Measurements from ENCODE around the gene CLVS2.

Gene CLVS2, protein sequence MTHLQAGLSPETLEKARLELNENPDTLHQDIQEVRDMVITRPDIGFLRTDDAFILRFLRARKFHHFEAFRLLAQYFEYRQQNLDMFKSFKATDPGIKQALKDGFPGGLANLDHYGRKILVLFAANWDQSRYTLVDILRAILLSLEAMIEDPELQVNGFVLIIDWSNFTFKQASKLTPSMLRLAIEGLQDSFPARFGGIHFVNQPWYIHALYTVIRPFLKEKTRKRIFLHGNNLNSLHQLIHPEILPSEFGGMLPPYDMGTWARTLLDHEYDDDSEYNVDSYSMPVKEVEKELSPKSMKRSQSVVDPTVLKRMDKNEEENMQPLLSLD

DNA sequence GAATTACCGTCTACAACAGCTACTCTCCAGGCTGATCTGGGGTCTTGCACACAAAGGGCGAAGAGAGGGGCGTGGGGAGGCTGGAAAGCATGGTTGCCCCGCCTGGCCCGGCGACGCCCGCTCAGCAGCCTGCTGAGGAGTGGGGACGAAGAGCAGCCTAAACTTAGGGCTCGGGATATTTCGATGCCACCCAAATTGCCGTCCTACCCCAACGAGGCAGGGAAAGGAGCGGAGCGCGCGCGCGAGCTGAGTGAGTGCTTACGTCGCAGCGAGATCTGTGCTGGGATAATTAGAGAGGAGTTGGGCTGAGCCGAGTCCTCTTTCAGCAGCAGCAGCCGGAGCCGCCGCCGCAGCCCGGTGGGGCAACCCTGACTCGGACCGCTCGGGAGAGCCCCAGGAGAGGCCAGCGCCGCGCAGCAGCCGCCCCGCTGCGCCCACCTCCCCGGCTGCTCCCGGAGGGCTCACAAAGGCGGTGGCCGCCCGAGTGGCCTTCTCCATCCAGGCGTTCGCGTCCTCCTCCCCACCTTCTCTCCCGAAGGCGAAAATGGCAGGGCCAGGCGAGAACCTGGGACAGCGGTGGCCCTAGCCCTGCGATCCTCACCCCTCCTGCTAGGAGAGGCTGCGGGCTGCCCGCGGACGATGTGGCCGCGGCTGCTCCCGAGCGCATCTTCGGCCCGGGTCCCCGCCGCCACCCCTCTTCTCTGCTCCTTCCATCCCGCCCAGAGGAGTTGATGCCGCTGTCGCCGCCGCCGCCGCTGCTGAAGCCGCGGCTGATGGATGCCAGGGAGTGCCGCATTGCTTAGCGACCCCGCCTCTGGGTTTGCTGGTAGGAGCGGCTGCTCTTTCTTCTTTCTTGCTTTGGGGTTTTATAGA lies at the start of gene CLVS2:
Gene CLVS2 (plus strand): TSS at position 315 of the 873 bp plus-strand sequence. CDS start 1,543 bp downstream, outside the sequence.
- Histone ChIP-seq H3K9me3 (ENCODE audit: control insufficient read depth, low read depth, low read length) (no peaks in the 10 kb centered on the region), H3K36me3 (ENCODE audit: control insufficient read depth, low read depth, low read length) (no peaks in the 10 kb centered on the region), H3K27me3 (ENCODE audit: control insufficient read depth, insufficient read depth, low read length) (peaks cover 43% of the 10 kb centered on the region), H3K9ac (ENCODE audit: low read length) (peak within 1 kb of the TSS; percentile 53), H3K27ac (ENCODE audit: low read length) (no peak within 1 kb of the TSS), H3K4me3 (ENCODE audit: low read length) (peak within 1 kb of the TSS; percentile 80), H3K4me1 (ENCODE audit: control insufficient read depth, low read depth, low read length) (peaks cover 5% of the 10 kb centered on the region)

DNA sequence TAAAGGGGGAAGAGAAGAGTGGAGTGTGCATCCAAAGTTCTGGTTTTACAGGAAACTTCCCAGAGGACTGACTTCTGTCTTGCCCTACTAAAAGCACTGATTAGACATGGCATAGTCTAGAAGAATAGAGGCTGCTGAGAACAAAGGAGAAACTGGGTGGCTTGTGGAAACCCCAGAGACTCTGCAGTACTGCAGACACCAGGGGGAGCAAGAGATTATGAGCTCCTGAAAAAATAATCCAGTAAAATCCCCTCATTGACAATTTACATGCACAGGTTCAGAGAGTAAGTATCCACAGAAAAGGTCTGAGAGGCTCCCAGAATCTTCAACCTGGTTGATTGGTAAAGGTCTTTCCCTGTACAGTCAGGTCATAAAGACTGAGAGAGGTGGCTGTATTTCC lies 48.7 kb upstream of the CLVS2 start:
- Histone ChIP-seq H3K9me3 (ENCODE audit: control insufficient read depth, low read depth, low read length) (no peaks in the 10 kb centered on the region), H3K4me3 (ENCODE audit: low read length) (no peak overlapping the region), H3K4me1 (ENCODE audit: control insufficient read depth, low read depth, low read length) (no peaks in the 10 kb centered on the region), H3K36me3 (ENCODE audit: control insufficient read depth, low read depth, low read length) (no peaks in the 10 kb centered on the region), H3K27me3 (ENCODE audit: control insufficient read depth, insufficient read depth, low read length) (no peaks in the 10 kb centered on the region), H3K9ac (ENCODE audit: low read length) (no peak overlapping the region), H3K27ac (ENCODE audit: low read length) (no peak overlapping the region)

DNA sequence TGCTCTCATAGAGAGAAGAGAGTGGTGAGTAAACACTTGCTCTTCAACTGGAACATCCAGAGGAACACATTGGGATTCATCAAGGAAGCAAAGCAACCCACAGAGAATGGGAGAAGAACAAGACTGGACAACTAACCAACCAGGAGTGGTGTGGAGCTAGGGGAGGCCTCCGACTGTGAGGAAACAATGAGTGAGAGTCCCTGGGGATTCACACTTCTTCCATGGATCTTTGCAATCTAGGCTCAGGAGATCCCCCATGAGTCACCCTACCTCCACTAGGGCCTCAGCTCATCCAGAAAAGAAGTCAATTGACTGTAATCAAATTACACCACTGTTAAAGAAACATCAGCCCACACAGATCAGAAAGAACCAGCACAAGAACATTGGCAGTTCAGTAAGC lies 42.3 kb upstream of the CLVS2 start:
- Histone ChIP-seq H3K27me3 (ENCODE audit: control insufficient read depth, insufficient read depth, low read length) (no peaks in the 10 kb centered on the region), H3K4me1 (ENCODE audit: control insufficient read depth, low read depth, low read length) (no peaks in the 10 kb centered on the region), H3K27ac (ENCODE audit: low read length) (no peak overlapping the region), H3K4me3 (ENCODE audit: low read length) (no peak overlapping the region), H3K9me3 (ENCODE audit: control insufficient read depth, low read depth, low read length) (no peaks in the 10 kb centered on the region), H3K36me3 (ENCODE audit: control insufficient read depth, low read depth, low read length) (no peaks in the 10 kb centered on the region), H3K9ac (ENCODE audit: low read length) (no peak overlapping the region)

DNA sequence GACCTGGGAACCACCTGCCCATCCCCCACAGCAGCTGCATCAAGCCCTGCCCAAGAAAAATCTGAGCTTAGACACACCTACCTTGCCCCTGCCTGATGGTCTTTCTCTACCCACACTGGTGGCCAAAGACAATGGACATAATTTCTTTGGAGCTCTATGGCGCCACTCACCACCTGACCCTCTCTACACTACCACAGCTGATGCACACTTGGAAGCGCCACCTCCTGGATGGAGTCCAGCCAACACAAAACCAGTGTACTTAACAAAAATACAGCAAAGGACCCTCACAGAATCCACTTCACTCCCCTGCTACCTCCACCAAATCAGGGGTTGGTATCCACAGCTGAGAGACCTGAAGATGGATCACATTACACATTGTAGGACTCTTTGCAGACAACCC lies 39.7 kb upstream of the CLVS2 start:
- H3K4me3 ChIP-seq (ENCODE audit: low read length) = no peak overlapping the region

DNA sequence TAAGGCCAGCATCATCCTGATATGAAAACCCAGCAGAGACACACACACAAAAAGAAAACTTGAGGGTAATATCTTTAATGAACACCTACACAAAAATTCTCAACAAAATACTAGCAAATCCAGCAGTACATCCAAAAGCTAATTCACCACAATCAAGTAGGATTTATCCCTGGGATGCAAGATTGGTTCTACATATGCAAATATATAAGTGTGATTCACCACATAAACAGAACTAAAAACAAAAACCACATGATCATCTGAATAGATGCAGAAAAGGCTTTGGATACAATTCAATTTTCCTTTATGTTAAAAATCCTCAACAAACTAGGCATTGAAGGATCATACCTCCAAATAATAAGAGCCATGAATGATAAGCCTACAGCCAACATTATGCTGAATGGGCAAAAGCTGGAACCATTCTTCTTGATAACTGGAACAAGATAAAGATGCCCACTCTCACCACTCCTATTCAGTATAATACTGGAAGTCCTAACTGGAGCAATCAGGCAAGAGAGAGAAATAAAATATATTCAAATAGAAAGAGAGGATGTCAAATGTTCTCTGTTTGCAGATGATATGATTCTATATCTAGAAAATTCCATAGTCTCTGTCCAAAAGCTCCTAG lies 33.9 kb upstream of the CLVS2 start:
- H3K9ac ChIP-seq (ENCODE audit: low read length) = no peak overlapping the region
- H3K4me3 ChIP-seq (ENCODE audit: low read length) = no peak overlapping the region
- H3K27ac ChIP-seq (ENCODE audit: low read length) = no peak overlapping the region
- no peaks in the 10 kb centered on the region for H3K9me3 ChIP-seq (ENCODE audit: control insufficient read depth, low read depth, low read length)
- H3K4me1 ChIP-seq (ENCODE audit: control insufficient read depth, low read depth, low read length) = no peaks in the 10 kb centered on the region
- no peaks in the 10 kb centered on the region for H3K27me3 ChIP-seq (ENCODE audit: control insufficient read depth, insufficient read depth, low read length)
- H3K36me3 ChIP-seq (ENCODE audit: control insufficient read depth, low read depth, low read length) = no peaks in the 10 kb centered on the region

More for the DNA sequence above, 39.7 kb upstream of the CLVS2 start:
- Histone ChIP-seq H3K9ac (ENCODE audit: low read length) (no peak overlapping the region), H3K9me3 (ENCODE audit: control insufficient read depth, low read depth, low read length) (no peaks in the 10 kb centered on the region), H3K36me3 (ENCODE audit: control insufficient read depth, low read depth, low read length) (no peaks in the 10 kb centered on the region), H3K27ac (ENCODE audit: low read length) (no peak overlapping the region), H3K4me1 (ENCODE audit: control insufficient read depth, low read depth, low read length) (no peaks in the 10 kb centered on the region), H3K27me3 (ENCODE audit: control insufficient read depth, insufficient read depth, low read length) (no peaks in the 10 kb centered on the region)

DNA sequence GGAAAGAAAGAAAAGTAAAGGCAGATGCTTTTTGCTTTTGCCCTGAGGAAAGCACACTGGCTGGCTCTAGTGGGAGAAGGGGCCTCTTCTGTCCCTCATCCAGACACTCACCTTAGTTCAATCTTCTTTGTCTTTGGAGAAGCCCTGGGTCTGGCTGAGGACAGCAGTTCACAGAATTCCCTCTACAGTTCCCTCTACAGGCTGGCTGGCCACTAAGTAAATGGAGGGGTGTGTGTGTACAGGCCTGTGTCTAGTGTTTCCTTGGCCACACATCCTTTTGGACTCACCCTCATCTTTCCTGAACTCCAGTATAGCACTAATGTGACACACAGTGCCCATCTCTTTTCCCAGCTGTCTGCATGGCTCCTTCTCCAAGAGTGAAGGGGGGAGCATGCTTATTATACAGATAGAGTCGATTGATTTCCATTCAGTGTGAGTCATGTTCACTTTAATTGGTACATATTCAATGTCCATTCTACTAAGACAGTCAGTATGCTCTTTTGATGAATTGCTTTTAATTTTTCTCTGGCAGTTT lies 26.0 kb upstream of the CLVS2 start:
- no peaks in the 10 kb centered on the region for H3K9me3 ChIP-seq (ENCODE audit: control insufficient read depth, low read depth, low read length)
- no peak overlapping the region for H3K4me3 ChIP-seq (ENCODE audit: low read length)
- H3K27ac ChIP-seq (ENCODE audit: low read length) = no peak overlapping the region
- H3K9ac ChIP-seq (ENCODE audit: low read length) = no peak overlapping the region
- H3K27me3 ChIP-seq (ENCODE audit: control insufficient read depth, insufficient read depth, low read length) = no peaks in the 10 kb centered on the region
- H3K36me3 ChIP-seq (ENCODE audit: control insufficient read depth, low read depth, low read length) = no peaks in the 10 kb centered on the region
- no peaks in the 10 kb centered on the region for H3K4me1 ChIP-seq (ENCODE audit: control insufficient read depth, low read depth, low read length)

DNA sequence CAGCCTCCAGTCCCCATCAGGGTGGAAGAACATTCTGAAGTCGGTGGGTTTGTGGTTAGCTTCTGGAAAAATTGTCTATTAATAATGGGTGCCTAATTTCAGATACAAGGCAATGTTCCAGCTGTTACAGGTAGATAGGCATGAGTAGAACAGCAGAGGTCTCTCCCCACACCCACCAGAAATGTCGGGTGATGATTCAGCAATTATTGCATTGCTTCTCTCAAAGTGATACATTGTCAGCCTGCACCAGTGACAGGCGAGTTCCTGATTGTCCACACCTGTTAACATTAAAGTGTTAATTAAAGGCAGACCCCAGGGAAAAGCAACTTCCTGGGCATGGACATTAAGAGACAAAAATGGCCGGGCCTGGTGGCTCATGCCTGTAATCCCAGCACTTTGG lies 18.9 kb upstream of the CLVS2 start:
- H3K4me3 ChIP-seq (ENCODE audit: low read length) = no peak overlapping the region
- H3K9me3 ChIP-seq (ENCODE audit: control insufficient read depth, low read depth, low read length) = no peaks in the 10 kb centered on the region
- no peak overlapping the region for H3K27ac ChIP-seq (ENCODE audit: low read length)
- H3K27me3 ChIP-seq (ENCODE audit: control insufficient read depth, insufficient read depth, low read length) = no peaks in the 10 kb centered on the region
- no peaks in the 10 kb centered on the region for H3K36me3 ChIP-seq (ENCODE audit: control insufficient read depth, low read depth, low read length)
- H3K4me1 ChIP-seq (ENCODE audit: control insufficient read depth, low read depth, low read length) = no peaks in the 10 kb centered on the region
- H3K9ac ChIP-seq (ENCODE audit: low read length) = no peak overlapping the region

DNA sequence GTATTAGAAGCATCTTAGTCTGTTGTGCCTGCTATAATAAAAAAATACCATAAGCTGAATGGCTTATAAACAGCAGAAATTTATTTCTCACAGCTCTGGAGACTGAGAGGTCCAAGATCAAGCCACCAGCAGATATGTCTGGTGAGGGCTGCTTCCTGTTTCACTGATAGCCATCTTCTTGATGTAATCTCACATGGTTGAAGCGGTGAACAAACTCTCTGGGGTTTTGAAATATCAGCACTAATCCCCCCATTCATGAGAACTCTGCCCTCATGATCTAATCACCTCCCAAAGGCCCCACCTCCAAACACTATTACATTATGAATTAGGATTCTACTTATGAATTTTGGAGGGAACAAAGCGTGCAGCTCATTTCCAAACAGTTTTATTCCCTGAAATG lies 11.6 kb upstream of the CLVS2 start:
- Histone ChIP-seq H3K9me3 (ENCODE audit: control insufficient read depth, low read depth, low read length) (no peaks in the 10 kb centered on the region), H3K4me1 (ENCODE audit: control insufficient read depth, low read depth, low read length) (no peaks in the 10 kb centered on the region), H3K36me3 (ENCODE audit: control insufficient read depth, low read depth, low read length) (no peaks in the 10 kb centered on the region), H3K27me3 (ENCODE audit: control insufficient read depth, insufficient read depth, low read length) (no peaks in the 10 kb centered on the region), H3K4me3 (ENCODE audit: low read length) (no peak overlapping the region), H3K9ac (ENCODE audit: low read length) (no peak overlapping the region), H3K27ac (ENCODE audit: low read length) (no peak overlapping the region)

DNA sequence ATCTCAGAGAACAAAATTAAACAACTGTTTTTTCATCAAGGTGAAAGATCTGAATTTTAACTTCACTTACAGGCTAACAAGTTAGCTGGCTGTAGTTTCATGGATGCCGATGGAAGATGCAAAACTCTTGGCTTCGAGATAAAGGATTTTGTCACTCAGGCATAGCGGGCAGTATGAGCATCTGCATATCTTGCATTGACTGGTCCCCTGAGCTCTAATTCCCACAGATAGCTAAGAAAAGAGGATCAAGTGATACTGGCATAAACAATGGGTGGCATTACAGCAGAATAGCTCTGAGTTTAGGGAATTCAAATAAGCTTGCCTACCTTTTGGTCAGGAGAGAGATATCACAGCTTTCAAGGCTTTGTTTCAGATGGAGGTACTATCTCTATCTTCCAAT lies 1.8 kb upstream of the CLVS2 start:
- no peaks in the 10 kb centered on the region for H3K9me3 ChIP-seq (ENCODE audit: control insufficient read depth, low read depth, low read length)
- H3K36me3 ChIP-seq (ENCODE audit: control insufficient read depth, low read depth, low read length) = no peaks in the 10 kb centered on the region
- H3K4me3 ChIP-seq (ENCODE audit: low read length) = no peak overlapping the region
- peaks cover 5% of the 10 kb centered on the region for H3K4me1 ChIP-seq (ENCODE audit: control insufficient read depth, low read depth, low read length)
- H3K27me3 ChIP-seq (ENCODE audit: control insufficient read depth, insufficient read depth, low read length) = peaks cover 43% of the 10 kb centered on the region
- H3K9ac ChIP-seq (ENCODE audit: low read length) = no peak overlapping the region
- H3K27ac ChIP-seq (ENCODE audit: low read length) = no peak overlapping the region

DNA sequence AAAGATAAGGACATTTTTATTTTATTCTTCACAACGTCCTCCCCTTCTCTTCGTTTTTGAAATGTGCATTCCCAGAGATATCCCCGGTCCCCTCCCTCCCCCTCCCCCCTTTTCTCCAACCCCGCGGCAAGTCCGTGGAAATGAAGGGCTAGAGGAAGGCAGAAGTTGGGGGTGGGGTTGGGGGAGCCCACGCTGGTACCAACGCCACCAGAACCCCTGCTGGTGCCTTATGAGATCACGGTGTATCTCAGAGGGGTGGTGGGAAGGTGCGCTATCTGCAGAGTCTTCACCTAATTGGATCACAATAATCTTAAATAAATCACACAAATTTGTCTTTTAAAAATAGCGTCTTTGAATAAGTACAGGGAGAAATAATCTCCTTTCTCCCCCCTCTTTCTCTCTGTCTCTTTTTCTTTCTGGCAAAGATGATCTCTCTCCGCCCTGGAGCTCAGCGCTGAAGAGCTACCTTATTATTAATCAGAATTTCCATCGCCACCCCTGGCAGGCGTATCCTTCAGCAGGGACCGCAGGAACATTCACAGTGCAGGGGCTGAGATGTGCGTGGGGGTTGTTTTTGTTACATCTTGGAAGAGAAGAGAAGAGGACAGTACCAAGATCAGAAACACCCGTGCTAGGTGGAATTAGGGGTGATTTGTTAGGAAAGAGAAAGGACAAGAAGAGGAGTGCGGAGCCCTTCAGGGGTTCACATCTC lies 915 bp downstream of the CLVS2 start:
- Histone ChIP-seq H3K36me3 (ENCODE audit: control insufficient read depth, low read depth, low read length) (no peaks in the 10 kb centered on the region), H3K27me3 (ENCODE audit: control insufficient read depth, insufficient read depth, low read length) (peaks cover 43% of the 10 kb centered on the region), H3K4me1 (ENCODE audit: control insufficient read depth, low read depth, low read length) (peaks cover 5% of the 10 kb centered on the region), H3K9ac (ENCODE audit: low read length) (peak overlapping the region; percentile 53), H3K4me3 (ENCODE audit: low read length) (peak overlapping the region; percentile 80), H3K27ac (ENCODE audit: low read length) (no peak overlapping the region), H3K9me3 (ENCODE audit: control insufficient read depth, low read depth, low read length) (no peaks in the 10 kb centered on the region)
